Measurements from ENCODE around the gene TICAM2. TPM values are rescaled to one million over a fixed set of nuclear protein-coding genes. Genes with fewer than 3 reads are reported as not detected.

TICAM2 gene
- total and polyA plus RNA-seq, 2 of the 8 experiments (the other 6 are each of a cell fraction or from before 2014, with no cell fraction given): 0.02 TPM; not detected in 1

DNA sequence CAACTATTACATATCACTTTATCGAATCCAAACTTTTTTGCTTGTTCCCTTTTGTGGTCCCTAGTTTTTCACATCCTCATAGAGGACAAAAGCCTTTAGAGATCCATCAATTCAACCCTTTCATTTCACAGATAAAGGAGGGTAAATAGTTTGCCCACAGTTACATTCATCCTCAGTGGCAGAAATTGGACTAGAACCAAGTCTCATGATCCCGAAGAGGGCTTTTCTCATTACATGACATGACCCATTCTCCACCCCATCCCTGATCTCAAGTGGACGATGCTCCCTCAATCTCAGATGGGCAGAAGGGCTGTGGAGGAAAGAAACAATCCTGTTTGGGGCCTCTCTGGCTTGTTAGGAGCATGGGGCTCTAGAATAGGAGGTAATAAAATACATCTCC lies 23.1 kb downstream of the TICAM2 start (continued):
- TF ChIP-seq CHD7 (IDR thresholded peaks at IDR 0.05; ENCODE audit: insufficient replicate concordance, low read length): no peak

Data from H1 (cell line).